ENCODE data around the gene DNAJC6. TPM values are rescaled to one million over a fixed set of nuclear protein-coding genes. Genes with fewer than 3 reads are reported as not detected.

The DNAJC6 gene
- total and polyA plus RNA-seq, 2 experiments from 2014 or later: 2.5 to 2.8 TPM

GRCh38 chr1:65399003-65399402 lies 89.7 kb downstream of the DNAJC6 start:
- H3K79me2 ChIP-seq (ENCODE audit: insufficient read depth): no peaks in the 10 kb centered on the region
- H4K20me1 ChIP-seq (ENCODE audit: insufficient read depth): no peaks in the 10 kb centered on the region
- H3K9me3 ChIP-seq (ENCODE audit: low read depth): no peaks in the 10 kb centered on the region
- peaks cover 9% of the 10 kb centered on the region; the same call in 1 of the 2 replicates for H3F3A ChIP-seq (ENCODE audit: insufficient read depth)
- no peak overlapping the region for H3K27ac ChIP-seq
- no peaks in the 10 kb centered on the region for H3K27me3 ChIP-seq (replicated peaks; ENCODE audit: insufficient read depth)
- WGBS, 2 experiments (ENCODE audit: low coverage in 1 of 2, low lambda C conversion rate in 2 of 2, missing lambda C conversion rate in 2 of 2): 52 to 71% methylated on average over 1 of the region's 1 CpG
- no peak overlapping the region for H2AFZ ChIP-seq
- H3K4me3 ChIP-seq: no peak overlapping the region
- in situ Hi-C loops (cut with MboI): no loop called here
- no peak overlapping the region for H3K9ac ChIP-seq
- H3K4me1 ChIP-seq (ENCODE audit: insufficient read depth): no peaks in the 10 kb centered on the region
- no peak for TF ChIP-seq EZH2 (IDR thresholded peaks at IDR 0.05; ENCODE audit: insufficient read depth, poor library complexity, severe bottlenecking)
- TF ChIP-seq EZH2phosphoT487 (IDR thresholded peaks at IDR 0.05; ENCODE audit: insufficient read depth, low read depth): no peak
- no peak for DNase-seq
- H3K36me3 ChIP-seq (ENCODE audit: low read depth): 0 out of 2 replicates have a peak, but pooled peaks cover 5% of the 10 kb centered on the region
- H3K9me2 ChIP-seq (ENCODE audit: insufficient read depth): no peaks in the 10 kb centered on the region
- no peak overlapping the region for H3K4me2 ChIP-seq (ENCODE audit: unreplicated experiment)

GRCh38 chr1:65401612-65402011 lies 92.3 kb downstream of the DNAJC6 start:
- Histone ChIP-seq H3K79me2 (ENCODE audit: insufficient read depth) (no peaks in the 10 kb centered on the region), H2AFZ (no peak overlapping the region), H3K27ac (no peak overlapping the region), H3F3A (ENCODE audit: insufficient read depth) (peaks cover 1% of the 10 kb centered on the region; the same call in 1 of the 2 replicates), H3K36me3 (ENCODE audit: low read depth) (no peaks in the 10 kb centered on the region), H3K4me3 (no peak overlapping the region), H3K27me3 (replicated peaks; ENCODE audit: insufficient read depth) (no peaks in the 10 kb centered on the region), H3K4me1 (ENCODE audit: insufficient read depth) (no peaks in the 10 kb centered on the region), H3K4me2 (ENCODE audit: unreplicated experiment) (no peak overlapping the region), H3K9me3 (ENCODE audit: low read depth) (no peaks in the 10 kb centered on the region), H3K9ac (no peak overlapping the region), H4K20me1 (ENCODE audit: insufficient read depth) (no peaks in the 10 kb centered on the region), H3K9me2 (ENCODE audit: insufficient read depth) (no peaks in the 10 kb centered on the region)
- DNase-seq: no peak
- TF ChIP-seq EZH2phosphoT487 (IDR thresholded peaks at IDR 0.05; ENCODE audit: insufficient read depth, low read depth): no peak
- TF ChIP-seq EZH2 (IDR thresholded peaks at IDR 0.05; ENCODE audit: insufficient read depth, poor library complexity, severe bottlenecking): no peak
- in situ Hi-C loops (cut with MboI): no loop called here
- 76 to 83% methylated on average over 3 of the region's 3 CpGs for WGBS, 2 experiments (ENCODE audit: low coverage in 1 of 2, low lambda C conversion rate in 2 of 2, missing lambda C conversion rate in 2 of 2)

- Histone ChIP-seq H3K27ac (no peak overlapping the region), H3K9me2 (ENCODE audit: insufficient read depth) (no peaks in the 10 kb centered on the region), H3K4me1 (ENCODE audit: insufficient read depth) (peaks cover 5% of the 10 kb centered on the region; the same call in 1 of the 2 replicates), H3K9ac (no peak overlapping the region), H3K79me2 (ENCODE audit: insufficient read depth) (no peaks in the 10 kb centered on the region), H3K4me3 (no peak overlapping the region), H2AFZ (no peak overlapping the region), H3K36me3 (ENCODE audit: low read depth) (no peaks in the 10 kb centered on the region), H3F3A (ENCODE audit: insufficient read depth) (no peaks in the 10 kb centered on the region), H4K20me1 (ENCODE audit: insufficient read depth) (no peaks in the 10 kb centered on the region), H3K27me3 (replicated peaks; ENCODE audit: insufficient read depth) (no peaks in the 10 kb centered on the region), H3K4me2 (ENCODE audit: unreplicated experiment) (no peak overlapping the region), H3K9me3 (ENCODE audit: low read depth) (no peaks in the 10 kb centered on the region)
- no peak for TF ChIP-seq EZH2 (IDR thresholded peaks at IDR 0.05; ENCODE audit: insufficient read depth, poor library complexity, severe bottlenecking)
- TF ChIP-seq EZH2phosphoT487 (IDR thresholded peaks at IDR 0.05; ENCODE audit: insufficient read depth, low read depth): no peak
- in situ Hi-C loops (cut with MboI): no loop called here
- DNase-seq: no peak
These were observed 95.6 kb downstream of the DNAJC6 start for GRCh38 chr1:65404941-65405340.

- TF ChIP-seq EZH2phosphoT487 (IDR thresholded peaks at IDR 0.05; ENCODE audit: insufficient read depth, low read depth) (no peak), EZH2 (IDR thresholded peaks at IDR 0.05; ENCODE audit: insufficient read depth, poor library complexity, severe bottlenecking) (no peak)
- H3K4me2 ChIP-seq (ENCODE audit: unreplicated experiment): no peak overlapping the region
These were observed 98.5 kb downstream of the DNAJC6 start for GRCh38 chr1:65407877-65408276.

GRCh38 chr1:65409314-65409713 lies 100.0 kb downstream of the DNAJC6 start:
- Histone ChIP-seq H3K9me2 (ENCODE audit: insufficient read depth) (no peaks in the 10 kb centered on the region), H3K27me3 (replicated peaks; ENCODE audit: insufficient read depth) (no peaks in the 10 kb centered on the region), H3K9me3 (ENCODE audit: low read depth) (no peaks in the 10 kb centered on the region), H4K20me1 (ENCODE audit: insufficient read depth) (no peaks in the 10 kb centered on the region), H3K4me1 (ENCODE audit: insufficient read depth) (peaks cover 8% of the 10 kb centered on the region; the same call in 1 of the 2 replicates), H3K79me2 (ENCODE audit: insufficient read depth) (no peaks in the 10 kb centered on the region), H3K4me3 (no peak overlapping the region), H2AFZ (no peak overlapping the region), H3K36me3 (ENCODE audit: low read depth) (no peaks in the 10 kb centered on the region), H3F3A (ENCODE audit: insufficient read depth) (0 out of 2 replicates have a peak, but pooled peaks cover 10% of the 10 kb centered on the region), H3K4me2 (ENCODE audit: unreplicated experiment) (no peak overlapping the region), H3K27ac (no peak overlapping the region), H3K9ac (no peak overlapping the region)
- TF ChIP-seq EZH2 (IDR thresholded peaks at IDR 0.05; ENCODE audit: insufficient read depth, poor library complexity, severe bottlenecking): no peak
- no peak for TF ChIP-seq EZH2phosphoT487 (IDR thresholded peaks at IDR 0.05; ENCODE audit: insufficient read depth, low read depth)
- 94 to 97% methylated on average over 1 of the region's 1 CpG for WGBS, 2 experiments (ENCODE audit: low coverage in 1 of 2, low lambda C conversion rate in 2 of 2, missing lambda C conversion rate in 2 of 2)
- in situ Hi-C loops (cut with MboI): no loop called here
- peak; percentile 23 for DNase-seq

More at GRCh38 chr1:65407877-65408276, 98.5 kb downstream of the DNAJC6 start:
- Histone ChIP-seq H3K9me2 (ENCODE audit: insufficient read depth) (no peaks in the 10 kb centered on the region), H2AFZ (no peak overlapping the region), H3K36me3 (ENCODE audit: low read depth) (no peaks in the 10 kb centered on the region), H3F3A (ENCODE audit: insufficient read depth) (0 out of 2 replicates have a peak, but pooled peaks cover 4% of the 10 kb centered on the region), H3K9ac (no peak overlapping the region), H4K20me1 (ENCODE audit: insufficient read depth) (no peaks in the 10 kb centered on the region), H3K4me3 (no peak overlapping the region), H3K79me2 (ENCODE audit: insufficient read depth) (no peaks in the 10 kb centered on the region), H3K4me1 (ENCODE audit: insufficient read depth) (peaks cover 5% of the 10 kb centered on the region; the same call in 1 of the 2 replicates), H3K27me3 (replicated peaks; ENCODE audit: insufficient read depth) (no peaks in the 10 kb centered on the region), H3K27ac (no peak overlapping the region), H3K9me3 (ENCODE audit: low read depth) (no peaks in the 10 kb centered on the region)
- no peak for DNase-seq
- 74 to 80% methylated on average over 2 of the region's 2 CpGs for WGBS, 2 experiments (ENCODE audit: low coverage in 1 of 2, low lambda C conversion rate in 2 of 2, missing lambda C conversion rate in 2 of 2)
- in situ Hi-C loops (cut with MboI): no loop called here
